ENCODE results near the gene CDIPT. TPM values are rescaled to one million over a fixed set of nuclear protein-coding genes. Genes with fewer than 3 reads are reported as not detected.

Gene CDIPT
- total and polyA plus RNA-seq, 8 donors: 69.5 to 84.8 (median 78.3) TPM

- Histone ChIP-seq H3K4me1 (peaks cover 4 to 12% of the 10 kb centered on the region in 2 donors), H3K27ac (no peak overlapping the region), H3K9me3 (no peaks in the 10 kb centered on the region), H3K27me3 (peaks cover 0 to 67% of the 10 kb centered on the region in 2 donors), H3K36me3 (no peaks in the 10 kb centered on the region), H3K4me3 (peak overlapping the region; percentile 58 to 63)
- TF ChIP-seq CTCF (IDR thresholded peaks at IDR 0.05): no peak
- intact Hi-C loops (cut with DNase I): no loop called here
- no peak for ATAC-seq
- no peak for DNase-seq
Observed at GRCh38 chr16:29898135-29898803, 35.2 kb upstream of the CDIPT start.

- Histone ChIP-seq H3K27ac (no peak overlapping the region), H3K36me3 (no peaks in the 10 kb centered on the region), H3K4me3 (no peak overlapping the region), H3K9me3 (no peaks in the 10 kb centered on the region), H3K27me3 (peaks cover 0 to 66% of the 10 kb centered on the region in 2 donors), H3K4me1 (peaks cover 4 to 13% of the 10 kb centered on the region in 2 donors)
- DNase-seq: no peak
- TF ChIP-seq CTCF (IDR thresholded peaks at IDR 0.05): no peak
- no peak for ATAC-seq
- intact Hi-C loops (cut with DNase I): no loop called here
Observed at GRCh38 chr16:29897333-29897732, 34.3 kb upstream of the CDIPT start.

- peaks cover 4 to 17% of the 10 kb centered on the region in 2 donors for H3K4me1 ChIP-seq
- H3K36me3 ChIP-seq: no peaks in the 10 kb centered on the region
- no peak for TF ChIP-seq CTCF (IDR thresholded peaks at IDR 0.05)
- peaks cover 0 to 61% of the 10 kb centered on the region in 2 donors for H3K27me3 ChIP-seq
- no peak for ATAC-seq
- H3K4me3 ChIP-seq: no peak overlapping the region
- H3K27ac ChIP-seq: no peak overlapping the region
- intact Hi-C loops (cut with DNase I): no loop called here
- no peak for DNase-seq
- no peaks in the 10 kb centered on the region for H3K9me3 ChIP-seq
Observed at GRCh38 chr16:29896841-29897240, 33.8 kb upstream of the CDIPT start.

- intact Hi-C loops (cut with DNase I): no loop called here
- H3K4me1 ChIP-seq: peaks cover 0 to 6% of the 10 kb centered on the region in 2 donors
- no peak for DNase-seq
Observed at GRCh38 chr16:29894352-29894751, 31.3 kb upstream of the CDIPT start.

GRCh38 chr16:29893553-29893952 lies 30.5 kb upstream of the CDIPT start:
- Histone ChIP-seq H3K4me1 (peaks cover 0 to 6% of the 10 kb centered on the region in 2 donors), H3K4me3 (no peak overlapping the region), H3K36me3 (no peaks in the 10 kb centered on the region), H3K9me3 (no peaks in the 10 kb centered on the region), H3K27ac (no peak overlapping the region), H3K27me3 (peaks cover 0 to 31% of the 10 kb centered on the region in 2 donors)
- no peak for ATAC-seq
- DNase-seq: no peak
- TF ChIP-seq CTCF (IDR thresholded peaks at IDR 0.05): no peak
- intact Hi-C loops (cut with DNase I): no loop called here

More at GRCh38 chr16:29894352-29894751, 31.3 kb upstream of the CDIPT start:
- peaks cover 0 to 39% of the 10 kb centered on the region in 2 donors for H3K27me3 ChIP-seq
- no peak overlapping the region for H3K27ac ChIP-seq
- no peak overlapping the region for H3K4me3 ChIP-seq
- H3K9me3 ChIP-seq: no peaks in the 10 kb centered on the region
- no peak for TF ChIP-seq CTCF (IDR thresholded peaks at IDR 0.05)
- H3K36me3 ChIP-seq: no peaks in the 10 kb centered on the region
- ATAC-seq: no peak
